Measurements from ENCODE around the gene RGS7.

- TF ChIP-seq, protein P1, sequence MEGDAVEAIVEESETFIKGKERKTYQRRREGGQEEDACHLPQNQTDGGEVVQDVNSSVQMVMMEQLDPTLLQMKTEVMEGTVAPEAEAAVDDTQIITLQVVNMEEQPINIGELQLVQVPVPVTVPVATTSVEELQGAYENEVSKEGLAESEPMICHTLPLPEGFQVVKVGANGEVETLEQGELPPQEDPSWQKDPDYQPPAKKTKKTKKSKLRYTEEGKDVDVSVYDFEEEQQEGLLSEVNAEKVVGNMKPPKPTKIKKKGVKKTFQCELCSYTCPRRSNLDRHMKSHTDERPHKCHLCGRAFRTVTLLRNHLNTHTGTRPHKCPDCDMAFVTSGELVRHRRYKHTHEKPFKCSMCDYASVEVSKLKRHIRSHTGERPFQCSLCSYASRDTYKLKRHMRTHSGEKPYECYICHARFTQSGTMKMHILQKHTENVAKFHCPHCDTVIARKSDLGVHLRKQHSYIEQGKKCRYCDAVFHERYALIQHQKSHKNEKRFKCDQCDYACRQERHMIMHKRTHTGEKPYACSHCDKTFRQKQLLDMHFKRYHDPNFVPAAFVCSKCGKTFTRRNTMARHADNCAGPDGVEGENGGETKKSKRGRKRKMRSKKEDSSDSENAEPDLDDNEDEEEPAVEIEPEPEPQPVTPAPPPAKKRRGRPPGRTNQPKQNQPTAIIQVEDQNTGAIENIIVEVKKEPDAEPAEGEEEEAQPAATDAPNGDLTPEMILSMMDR (IDR thresholded peaks at IDR 0.05) = no peak
- TF ChIP-seq, protein P2, sequence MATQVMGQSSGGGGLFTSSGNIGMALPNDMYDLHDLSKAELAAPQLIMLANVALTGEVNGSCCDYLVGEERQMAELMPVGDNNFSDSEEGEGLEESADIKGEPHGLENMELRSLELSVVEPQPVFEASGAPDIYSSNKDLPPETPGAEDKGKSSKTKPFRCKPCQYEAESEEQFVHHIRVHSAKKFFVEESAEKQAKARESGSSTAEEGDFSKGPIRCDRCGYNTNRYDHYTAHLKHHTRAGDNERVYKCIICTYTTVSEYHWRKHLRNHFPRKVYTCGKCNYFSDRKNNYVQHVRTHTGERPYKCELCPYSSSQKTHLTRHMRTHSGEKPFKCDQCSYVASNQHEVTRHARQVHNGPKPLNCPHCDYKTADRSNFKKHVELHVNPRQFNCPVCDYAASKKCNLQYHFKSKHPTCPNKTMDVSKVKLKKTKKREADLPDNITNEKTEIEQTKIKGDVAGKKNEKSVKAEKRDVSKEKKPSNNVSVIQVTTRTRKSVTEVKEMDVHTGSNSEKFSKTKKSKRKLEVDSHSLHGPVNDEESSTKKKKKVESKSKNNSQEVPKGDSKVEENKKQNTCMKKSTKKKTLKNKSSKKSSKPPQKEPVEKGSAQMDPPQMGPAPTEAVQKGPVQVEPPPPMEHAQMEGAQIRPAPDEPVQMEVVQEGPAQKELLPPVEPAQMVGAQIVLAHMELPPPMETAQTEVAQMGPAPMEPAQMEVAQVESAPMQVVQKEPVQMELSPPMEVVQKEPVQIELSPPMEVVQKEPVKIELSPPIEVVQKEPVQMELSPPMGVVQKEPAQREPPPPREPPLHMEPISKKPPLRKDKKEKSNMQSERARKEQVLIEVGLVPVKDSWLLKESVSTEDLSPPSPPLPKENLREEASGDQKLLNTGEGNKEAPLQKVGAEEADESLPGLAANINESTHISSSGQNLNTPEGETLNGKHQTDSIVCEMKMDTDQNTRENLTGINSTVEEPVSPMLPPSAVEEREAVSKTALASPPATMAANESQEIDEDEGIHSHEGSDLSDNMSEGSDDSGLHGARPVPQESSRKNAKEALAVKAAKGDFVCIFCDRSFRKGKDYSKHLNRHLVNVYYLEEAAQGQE (IDR thresholded peaks at IDR 0.05; ENCODE audit: insufficient read depth in 1 of 2, low read depth in 2 of 2, low read length in 1 of 2) = no peak
- TF ChIP-seq POLR2AphosphoS5 (IDR thresholded peaks at IDR 0.05; ENCODE audit: low read depth, low read length) = no peak
- TF ChIP-seq TCF7L2 (IDR thresholded peaks at IDR 0.05; ENCODE audit: low read depth, low read length) = no peak
Observed at GRCh38 chr1:240792915-240793529, 564.0 kb downstream of the RGS7 start.
